22Rv1 (cell line): ENCODE measurements around the gene BCAS1.
A peak's percentile ranks its signal among the peaks of the same experiment; 100 is the strongest.

Experiments used
- H3K27ac ChIP-seq: fragments of 450-650 bp; 2 replicates; pipeline ENCODE4 v1.5.1; 2017
- CTCF ChIP-seq: fragments of 450-650 bp; IDR thresholded peaks from 2 replicates; pipeline ENCODE4 v1.5.1; 2017; ENCODE audit warnings: mild to moderate bottlenecking
- ZFX ChIP-seq: fragments of 450-650 bp; IDR thresholded peaks from 2 replicates; pipeline ENCODE4 v1.6.1; 2017; ENCODE audit warnings: antibody characterized with exemption, borderline replicate concordance

The BCAS1 gene

GRCh38 chr20:54068966-54069365 lies 1.4 kb downstream of the BCAS1 start:
- no peak for TF ChIP-seq CTCF
- TF ChIP-seq ZFX = no peak
- no peak overlapping the region for H3K27ac ChIP-seq

- H3K27ac ChIP-seq = peak overlapping the region; percentile 58; the same call in 1 of the 2 replicates
- TF ChIP-seq ZFX = no peak
These were observed 1.9 kb downstream of the BCAS1 start for GRCh38 chr20:54068495-54068894.

- TF ChIP-seq ZFX = no peak
- TF ChIP-seq CTCF = no peak
These were observed 2.7 kb downstream of the BCAS1 start for GRCh38 chr20:54067606-54068174.

GRCh38 chr20:54065601-54066038 lies 4.8 kb downstream of the BCAS1 start:
- H3K27ac ChIP-seq = no peak overlapping the region

More at GRCh38 chr20:54067606-54068174, 2.7 kb downstream of the BCAS1 start:
- H3K27ac ChIP-seq = peak overlapping the region; percentile 58

GRCh38 chr20:54064939-54065338 lies 5.5 kb downstream of the BCAS1 start:
- TF ChIP-seq CTCF (no peak), ZFX (no peak)
- H3K27ac ChIP-seq = no peak overlapping the region

More at GRCh38 chr20:54065601-54066038, 4.8 kb downstream of the BCAS1 start:
- TF ChIP-seq CTCF (no peak), ZFX (no peak)

GRCh38 chr20:54063992-54064676 lies 6.3 kb downstream of the BCAS1 start:
- H3K27ac ChIP-seq = no peak overlapping the region
- TF ChIP-seq CTCF (no peak), ZFX (no peak)

- no peak for TF ChIP-seq CTCF
- no peak for TF ChIP-seq ZFX
- H3K27ac ChIP-seq = no peak overlapping the region
These were observed 6.8 kb downstream of the BCAS1 start for GRCh38 chr20:54063580-54063979.
